ENCODE results near the gene CTDSPL.

Gene CTDSPL

GRCh38 chr3:37820286-37820685, 41.4 kb upstream of the CTDSPL start:
- in situ Hi-C loops (cut with MboI; ENCODE audit: low sequenced_read_pairs, unreplicated experiment) = no loop called here
- TF ChIP-seq, protein P1, sequence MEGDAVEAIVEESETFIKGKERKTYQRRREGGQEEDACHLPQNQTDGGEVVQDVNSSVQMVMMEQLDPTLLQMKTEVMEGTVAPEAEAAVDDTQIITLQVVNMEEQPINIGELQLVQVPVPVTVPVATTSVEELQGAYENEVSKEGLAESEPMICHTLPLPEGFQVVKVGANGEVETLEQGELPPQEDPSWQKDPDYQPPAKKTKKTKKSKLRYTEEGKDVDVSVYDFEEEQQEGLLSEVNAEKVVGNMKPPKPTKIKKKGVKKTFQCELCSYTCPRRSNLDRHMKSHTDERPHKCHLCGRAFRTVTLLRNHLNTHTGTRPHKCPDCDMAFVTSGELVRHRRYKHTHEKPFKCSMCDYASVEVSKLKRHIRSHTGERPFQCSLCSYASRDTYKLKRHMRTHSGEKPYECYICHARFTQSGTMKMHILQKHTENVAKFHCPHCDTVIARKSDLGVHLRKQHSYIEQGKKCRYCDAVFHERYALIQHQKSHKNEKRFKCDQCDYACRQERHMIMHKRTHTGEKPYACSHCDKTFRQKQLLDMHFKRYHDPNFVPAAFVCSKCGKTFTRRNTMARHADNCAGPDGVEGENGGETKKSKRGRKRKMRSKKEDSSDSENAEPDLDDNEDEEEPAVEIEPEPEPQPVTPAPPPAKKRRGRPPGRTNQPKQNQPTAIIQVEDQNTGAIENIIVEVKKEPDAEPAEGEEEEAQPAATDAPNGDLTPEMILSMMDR (IDR thresholded peaks at IDR 0.05; ENCODE audit: borderline replicate concordance, control extremely low read depth, extremely low read depth, insufficient read depth, missing control alignments) = no peak
- DNase-seq (ENCODE audit: low spot score) = no peak

DNA sequence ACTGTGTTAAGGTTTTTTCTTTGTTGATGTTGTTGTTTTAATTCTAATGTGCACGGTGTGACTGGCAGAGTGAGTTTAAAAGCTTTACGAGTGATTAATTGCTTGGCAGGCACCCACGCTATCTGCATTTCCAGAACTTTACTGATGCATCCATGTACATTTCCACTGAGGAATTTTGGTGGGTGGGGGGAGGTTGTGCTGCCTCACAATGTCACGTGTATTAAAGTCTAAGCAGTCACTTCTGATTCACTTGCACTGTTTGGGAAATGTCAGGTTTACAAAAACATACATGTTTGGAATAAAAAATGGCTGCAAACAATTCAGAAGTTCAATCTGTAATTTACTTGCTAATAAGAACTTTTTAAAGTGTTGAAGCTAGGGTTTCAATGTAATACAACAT, 38.5 kb upstream of the CTDSPL start:
- TF ChIP-seq, protein P1 (IDR thresholded peaks at IDR 0.05; ENCODE audit: borderline replicate concordance, control extremely low read depth, extremely low read depth, insufficient read depth, missing control alignments) = no peak
- in situ Hi-C loops (cut with MboI; ENCODE audit: low sequenced_read_pairs, unreplicated experiment) = no loop called here
- no peak for DNase-seq (ENCODE audit: low spot score)

- TF ChIP-seq, protein P1 (IDR thresholded peaks at IDR 0.05; ENCODE audit: borderline replicate concordance, control extremely low read depth, extremely low read depth, insufficient read depth, missing control alignments) = no peak
- in situ Hi-C loops (cut with MboI; ENCODE audit: low sequenced_read_pairs, unreplicated experiment) = no loop called here
- no peak for DNase-seq (ENCODE audit: low spot score)
Observed at GRCh38 chr3:37824090-37824953, 37.4 kb upstream of the CTDSPL start.

DNA sequence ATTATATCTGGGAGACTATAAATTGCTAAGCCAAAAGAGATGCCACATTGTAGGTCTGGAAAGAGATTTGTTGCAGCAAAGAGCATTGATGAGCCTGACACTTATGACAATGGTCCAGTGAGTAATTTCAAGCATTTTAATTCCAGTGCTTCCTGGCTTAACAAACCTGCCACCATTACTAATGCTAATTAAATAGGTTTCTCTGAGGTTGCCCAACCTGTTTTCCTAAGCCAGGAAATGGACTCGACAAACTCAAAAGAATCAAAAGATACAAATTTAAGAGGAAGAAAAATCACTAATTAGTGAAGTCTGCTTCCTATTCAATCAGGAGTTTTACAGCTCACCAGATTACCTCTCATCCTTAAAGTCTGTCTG, 36.7 kb upstream of the CTDSPL start:
- in situ Hi-C loops (cut with MboI; ENCODE audit: low sequenced_read_pairs, unreplicated experiment) = no loop called here
- TF ChIP-seq, protein P1 (IDR thresholded peaks at IDR 0.05; ENCODE audit: borderline replicate concordance, control extremely low read depth, extremely low read depth, insufficient read depth, missing control alignments) = no peak
- DNase-seq (ENCODE audit: low spot score) = no peak

DNA sequence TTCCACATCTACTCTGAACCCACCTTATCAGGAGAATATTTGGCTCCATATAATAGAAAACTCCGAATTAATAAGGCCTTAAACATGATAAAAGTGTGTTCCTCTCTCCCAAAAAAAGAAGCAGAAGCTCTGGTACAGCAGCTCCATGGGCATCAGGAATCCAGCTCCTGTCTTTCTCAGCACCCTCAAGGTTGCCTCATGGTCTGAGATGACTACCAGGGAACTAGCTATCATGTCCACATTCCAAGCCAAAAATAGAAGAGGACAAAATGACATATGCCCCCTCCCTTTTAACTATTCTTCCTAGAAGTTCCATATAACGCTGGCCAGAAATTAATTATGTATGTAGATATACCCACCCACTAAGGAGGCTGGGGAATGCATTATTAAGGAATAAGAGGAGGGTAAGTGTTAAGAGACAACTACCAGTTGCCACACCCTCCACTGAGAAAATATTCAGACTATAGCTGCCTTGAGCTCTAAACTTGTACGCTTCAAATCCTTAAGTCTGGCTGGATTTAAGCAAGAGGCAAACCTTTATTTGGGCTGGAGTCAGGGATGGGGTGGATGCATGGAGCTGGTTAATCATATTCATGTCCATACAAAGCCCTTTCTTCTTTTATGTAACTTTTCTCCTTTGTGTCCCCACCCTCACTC, 35.8 kb upstream of the CTDSPL start:
- in situ Hi-C loops (cut with MboI; ENCODE audit: low sequenced_read_pairs, unreplicated experiment) = no loop called here
- no peak for DNase-seq (ENCODE audit: low spot score)

DNA sequence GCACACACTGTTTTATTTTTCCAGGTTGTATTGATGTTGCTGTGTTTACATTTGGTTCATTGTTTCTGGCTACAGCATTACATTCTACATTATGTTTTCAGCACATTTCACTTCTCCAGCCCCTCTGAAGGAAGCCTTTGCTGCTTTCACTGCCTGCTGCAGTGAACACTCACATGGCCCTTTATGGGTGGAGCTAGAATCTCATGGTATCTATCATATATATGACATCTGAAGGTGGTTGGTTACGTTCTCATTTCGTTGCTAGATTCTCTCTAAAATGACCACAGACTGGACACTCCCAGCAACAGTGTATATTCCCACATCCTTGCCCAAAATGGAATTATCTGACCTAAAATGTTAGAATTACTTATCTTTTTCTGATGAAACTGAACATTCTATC, 35.2 kb upstream of the CTDSPL start:
- TF ChIP-seq, protein P1 (IDR thresholded peaks at IDR 0.05; ENCODE audit: borderline replicate concordance, control extremely low read depth, extremely low read depth, insufficient read depth, missing control alignments) = no peak
- no peak for DNase-seq (ENCODE audit: low spot score)
- in situ Hi-C loops (cut with MboI; ENCODE audit: low sequenced_read_pairs, unreplicated experiment) = no loop called here

More for the DNA sequence above, 35.8 kb upstream of the CTDSPL start:
- TF ChIP-seq, protein P1 (IDR thresholded peaks at IDR 0.05; ENCODE audit: borderline replicate concordance, control extremely low read depth, extremely low read depth, insufficient read depth, missing control alignments) = no peak

All from GM13976 (cell line).